Measurements from ENCODE around the gene MCAT. TPM values are rescaled to one million over a fixed set of nuclear protein-coding genes. Genes with fewer than 3 reads are reported as not detected.

Gene MCAT
- total and polyA plus RNA-seq, 2 donors (not counting 3 experiments of a cell fraction or from before 2014, with no cell fraction given), result 16.9 to 23.2 TPM

DNA sequence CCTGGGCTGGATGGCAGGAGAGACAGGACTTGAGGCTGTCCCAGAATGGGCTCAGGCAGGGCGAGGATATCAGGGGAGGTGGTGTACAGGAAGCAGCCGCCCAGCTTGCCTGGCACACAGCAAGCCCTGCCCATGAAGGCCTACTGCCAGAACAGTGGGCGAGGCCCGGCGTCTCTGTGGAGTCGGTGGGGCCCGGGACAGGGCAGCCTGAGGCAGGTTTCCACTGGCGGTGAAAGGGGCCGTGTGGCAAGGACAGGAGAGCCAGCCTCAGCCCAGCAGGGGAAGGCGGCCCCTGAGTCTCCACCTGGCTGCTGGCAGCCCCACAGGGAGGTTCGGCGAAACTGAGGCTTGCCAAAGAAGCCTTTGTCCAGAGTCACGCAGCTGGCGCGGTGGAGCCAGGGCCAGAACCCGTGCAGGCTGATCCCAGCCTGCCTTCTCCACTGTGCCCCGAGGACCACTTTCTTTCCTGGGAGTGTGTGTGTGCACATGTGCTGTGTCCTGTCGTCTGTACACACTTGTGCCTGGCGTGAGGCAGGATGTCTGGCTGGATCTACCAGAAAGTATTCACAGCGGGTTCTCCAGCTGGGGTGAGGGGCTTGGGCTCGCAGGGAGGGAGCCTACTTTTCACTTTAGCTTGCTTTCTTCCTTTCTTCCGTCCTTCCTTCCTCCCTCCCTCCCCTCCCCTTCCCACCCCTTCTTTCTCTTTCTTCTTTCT lies 9.3 kb upstream of the MCAT start:
- no TSS peak for BruUV-seq (replicated peaks)
- DNase-seq (ENCODE audit: low read depth, low spot score), result peak; percentile 67

More for the DNA sequence above, 9.3 kb upstream of the MCAT start:
- dilution Hi-C loops (cut with MboI; ENCODE audit: extremely low pct_ligation_motif_present, low sequenced_read_pairs), result no loop called here
- Histone ChIP-seq H3K9me1 (replicated peaks; ENCODE audit: control insufficient read depth, extremely low read depth, insufficient read depth, low read length) (no peaks in the 10 kb centered on the region), H3K27ac (ENCODE audit: insufficient read depth, low read depth, low read length) (peak overlapping the region; percentile 39), H3K9me3 (replicated peaks; ENCODE audit: control insufficient read depth, insufficient read depth, low read length) (no peaks in the 10 kb centered on the region), H3K4me2 (ENCODE audit: insufficient read depth, low read length) (peak overlapping the region; percentile 74), H2AFZ (ENCODE audit: low read depth, low read length) (peak overlapping the region; percentile 8), H3K9ac (replicated peaks; ENCODE audit: extremely low read depth, insufficient read depth, low read length) (peak overlapping the region; percentile 72), H3K79me2 (ENCODE audit: control insufficient read depth, insufficient read depth, low read length) (peaks cover 55% of the 10 kb centered on the region), H4K20me1 (replicated peaks; ENCODE audit: control insufficient read depth, extremely low read depth, insufficient read depth, low read length) (no peaks in the 10 kb centered on the region), H3K4me3 (replicated peaks in 1 of 3; ENCODE audit: insufficient read depth in 1 of 3, low read depth in 1 of 3, low read length in 3 of 3) (peak overlapping the region; percentile 52 to 77 (median 65)), H3K27me3 (ENCODE audit: control insufficient read depth in 2 of 2, insufficient read depth in 2 of 2, low read length in 2 of 2) (no peaks in the 10 kb centered on the region), H3K4me1 (ENCODE audit: control insufficient read depth, extremely low read depth, insufficient read depth, low read length) (peaks cover 3% of the 10 kb centered on the region), H3K36me3 (ENCODE audit: control insufficient read depth in 2 of 2, extremely low read depth in 1 of 2, insufficient read depth in 2 of 2, low read length in 2 of 2) (peaks cover 0 to 5% of the 10 kb centered on the region in 2 experiments)
- peak; percentile 87 for FAIRE-seq
- ChIA-PET POLR2A (no interaction called here), CTCF (interaction anchor here (0.7 to 1.2 kb wide), 3 partner anchors 21 to 42 kb away, joined by 3 to 4 read pairs (median 4); partner anchors contain the start of gene BIK)
- intact Hi-C loops (cut with micrococcal nuclease), result loop anchor here (2.0 kb wide), 1 partner anchor 34 kb away; the partner anchor contains the start of gene TTLL12
- no peak for TF ChIP-seq JUN (IDR thresholded peaks at IDR 0.05; ENCODE audit: borderline replicate concordance, insufficient read depth, insufficient read length, low read depth)
- TF ChIP-seq GATA2 (IDR thresholded peaks at IDR 0.05; ENCODE audit: insufficient read depth, insufficient read length, low read depth, low read length), result no peak
- TF ChIP-seq POLR2AphosphoS5 (IDR thresholded peaks at IDR 0.05; ENCODE audit: insufficient read depth, low read depth, low read length), result peak; percentile 25
- peak; percentile 56 for TF ChIP-seq POLR2A (IDR thresholded peaks at IDR 0.05; ENCODE audit: low read depth, low read length)
- TF ChIP-seq FOS (IDR thresholded peaks at IDR 0.05; ENCODE audit: borderline replicate concordance, insufficient read depth, low read length), result no peak
- TF ChIP-seq MYC (IDR thresholded peaks at IDR 0.05; ENCODE audit: low read depth, low read length), result peak; percentile 40
- TF ChIP-seq, protein P1, sequence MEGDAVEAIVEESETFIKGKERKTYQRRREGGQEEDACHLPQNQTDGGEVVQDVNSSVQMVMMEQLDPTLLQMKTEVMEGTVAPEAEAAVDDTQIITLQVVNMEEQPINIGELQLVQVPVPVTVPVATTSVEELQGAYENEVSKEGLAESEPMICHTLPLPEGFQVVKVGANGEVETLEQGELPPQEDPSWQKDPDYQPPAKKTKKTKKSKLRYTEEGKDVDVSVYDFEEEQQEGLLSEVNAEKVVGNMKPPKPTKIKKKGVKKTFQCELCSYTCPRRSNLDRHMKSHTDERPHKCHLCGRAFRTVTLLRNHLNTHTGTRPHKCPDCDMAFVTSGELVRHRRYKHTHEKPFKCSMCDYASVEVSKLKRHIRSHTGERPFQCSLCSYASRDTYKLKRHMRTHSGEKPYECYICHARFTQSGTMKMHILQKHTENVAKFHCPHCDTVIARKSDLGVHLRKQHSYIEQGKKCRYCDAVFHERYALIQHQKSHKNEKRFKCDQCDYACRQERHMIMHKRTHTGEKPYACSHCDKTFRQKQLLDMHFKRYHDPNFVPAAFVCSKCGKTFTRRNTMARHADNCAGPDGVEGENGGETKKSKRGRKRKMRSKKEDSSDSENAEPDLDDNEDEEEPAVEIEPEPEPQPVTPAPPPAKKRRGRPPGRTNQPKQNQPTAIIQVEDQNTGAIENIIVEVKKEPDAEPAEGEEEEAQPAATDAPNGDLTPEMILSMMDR (IDR thresholded peaks at IDR 0.05; ENCODE audit: extremely low read depth in 1 of 2, insufficient read depth in 1 of 2, low read depth in 1 of 2, low read length in 2 of 2), result no peak
- no peak for TF ChIP-seq EZH2 (IDR thresholded peaks at IDR 0.05; ENCODE audit: borderline replicate concordance, low read depth, low read length, severe bottlenecking)
- TF ChIP-seq, protein P2, sequence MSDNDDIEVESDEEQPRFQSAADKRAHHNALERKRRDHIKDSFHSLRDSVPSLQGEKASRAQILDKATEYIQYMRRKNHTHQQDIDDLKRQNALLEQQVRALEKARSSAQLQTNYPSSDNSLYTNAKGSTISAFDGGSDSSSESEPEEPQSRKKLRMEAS (IDR thresholded peaks at IDR 0.05; ENCODE audit: insufficient read depth, insufficient read length), result no peak

All from endothelial cell of umbilical vein (primary cell).